CD4-positive, alpha-beta T cell (primary cell): Measurements from ENCODE around the gene DCUN1D4. TPM values are rescaled to one million over a fixed set of nuclear protein-coding genes. Genes with fewer than 3 reads are reported as not detected.
"Not testable (repeated sequence)": the region's sequence is repeated elsewhere in the genome, so short reads cannot be mapped to it uniquely, and the experiment has no call there.

ENCODE experiments used
- ATAC-seq: fragments of 200-7000 bp; cut with Tn5 transposase; one replicate; pipeline ENCODE4 v1.10.0; 2022; ENCODE audit warnings: mild to moderate bottlenecking; ENCODE audit not compliant: poor library complexity
- CTCF ChIA-PET: fragments of 350-600 bp; sonication (Branson Sonifier 250); formaldehyde crosslinking; loops from one replicate; lab custom pipeline; 2021; ENCODE audit warnings: antibody characterized with exemption, inconsistent platforms; lab: Charles Lee
- POLR2A ChIA-PET: fragments of 350-600 bp; sonication (Branson Sonifier 250); formaldehyde crosslinking; loops from one replicate; lab custom pipeline; 2021; ENCODE audit warnings: antibody characterized with exemption, inconsistent platforms; lab: Charles Lee
- DNase-seq, 14 experiments: peaks; one replicate each; pipeline ENCODE4 v3.0.0-alpha.2; 2013 to 2020; ENCODE audit warnings: mixed read lengths in 2 of 14
- H3K27ac ChIP-seq, 2 donors: one replicate each; pipeline versions ENCODE4 v1.5.1 to v1.7.0; 2013; ENCODE audit warnings: low read length in 2 of 2, low read depth in 1 of 2, mild to moderate bottlenecking in 1 of 2
- H3K27me3 ChIP-seq, 2 experiments: 1 replicate in 1 of 2; 2 replicates in 1 of 2; pipeline versions ENCODE4 v1.6.1 to v1.7.0; 2013; ENCODE audit warnings: low read length in 2 of 2, control low read depth in 1 of 2, mild to moderate bottlenecking in 1 of 2, moderate library complexity in 1 of 2; ENCODE audit not compliant: insufficient read depth in 2 of 2, control insufficient read depth in 1 of 2
- H3K36me3 ChIP-seq: one replicate; pipeline ENCODE4 v1.6.1; 2013; ENCODE audit warnings: low read length, control low read depth; ENCODE audit not compliant: insufficient read depth
- H3K4me1 ChIP-seq: one replicate; pipeline ENCODE4 v1.6.1; 2013; ENCODE audit warnings: low read length, control low read depth; ENCODE audit not compliant: insufficient read depth
- H3K4me3 ChIP-seq: one replicate; pipeline ENCODE4 v1.5.1; 2013; ENCODE audit warnings: mild to moderate bottlenecking, low read length, moderate library complexity
- H3K9me3 ChIP-seq, 2 experiments: 1 replicate in 1 of 2; 2 replicates in 1 of 2; pipeline versions ENCODE4 v1.6.1 to v1.7.0; 2013; ENCODE audit warnings: low read length in 2 of 2, mild to moderate bottlenecking in 2 of 2, control low read depth in 1 of 2, moderate library complexity in 1 of 2; ENCODE audit not compliant: control insufficient read depth in 1 of 2, insufficient read depth in 1 of 2
- H3K27ac Mint-ChIP-seq: one replicate; pipeline ENCODE4 v1.8.0; 2020; ENCODE audit warnings: mixed read lengths
- H3K27me3 Mint-ChIP-seq: one replicate; pipeline ENCODE4 v1.8.0; 2021; ENCODE audit warnings: mixed read lengths
- H3K36me3 Mint-ChIP-seq: one replicate; pipeline ENCODE4 v1.8.0; 2021; ENCODE audit warnings: low read depth, mixed read lengths
- H3K4me1 Mint-ChIP-seq: one replicate; pipeline ENCODE4 v1.8.0; 2021; ENCODE audit warnings: low read depth, mixed read lengths
- H3K4me3 Mint-ChIP-seq: one replicate; pipeline ENCODE4 v1.8.0; 2020; ENCODE audit warnings: mild to moderate bottlenecking, mixed read lengths
- H3K9me3 Mint-ChIP-seq: one replicate; pipeline ENCODE4 v1.8.0; 2020; ENCODE audit warnings: mixed read lengths
- CTCF ChIP-seq: fragments of 200-600 bp; IDR thresholded peaks from one replicate; pipeline ENCODE4 v1.8.0; 2022; ENCODE audit warnings: antibody characterized with exemption, mild to moderate bottlenecking
- intact Hi-C, 2 experiments: fragments of 100-400 bp; cut with DNase I in 1 of 2; cut with micrococcal nuclease in 1 of 2; formaldehyde crosslinking; loops; one replicate each; pipeline versions ENCODE4 v1.15.1 to v1.9.0; 2023 to 2025; cut with DNase I, micrococcal nuclease
- total RNA-seq, 174 experiments: library from RNA in 2 of 174; stranded (reverse) in 2 of 174; gene quantifications; one replicate each; pipeline ENCODE4 v1.2.3 and lab custom pipeline; 2021 to 2026

The DCUN1D4 gene
- total RNA-seq, 2 experiments from 2014 or later, result 36.2 to 39.9 TPM

GRCh38 chr4:51932261-51932660, 89.3 kb downstream of the DCUN1D4 start:
- no peak overlapping the region for H3K4me3 Mint-ChIP-seq
- CTCF ChIA-PET, result no interaction called here
- no peak for ATAC-seq
- POLR2A ChIA-PET, result no interaction called here
- no peak overlapping the region for H3K27ac ChIP-seq
- no peaks in the 10 kb centered on the region for H3K4me1 ChIP-seq
- H3K27me3 Mint-ChIP-seq, result peaks cover 24% of the 10 kb centered on the region
- no peak overlapping the region for H3K4me3 ChIP-seq
- no peak overlapping the region for H3K27ac Mint-ChIP-seq
- H3K9me3 Mint-ChIP-seq, result no peaks in the 10 kb centered on the region
- H3K27me3 ChIP-seq, result no peaks in the 10 kb centered on the region
- TF ChIP-seq CTCF, result no peak
- H3K9me3 ChIP-seq, result no peaks in the 10 kb centered on the region
- DNase-seq, result no peak
- no peaks in the 10 kb centered on the region for H3K36me3 ChIP-seq
- no peaks in the 10 kb centered on the region for H3K4me1 Mint-ChIP-seq
- intact Hi-C loops, result no loop called here
- H3K36me3 Mint-ChIP-seq, result no peaks in the 10 kb centered on the region

GRCh38 chr4:51932684-51933083, 89.7 kb downstream of the DCUN1D4 start:
- Histone ChIP-seq H3K27me3 (no peaks in the 10 kb centered on the region), H3K4me3 (no peak overlapping the region), H3K4me1 (no peaks in the 10 kb centered on the region), H3K27ac (no peak overlapping the region), H3K9me3 (no peaks in the 10 kb centered on the region), H3K36me3 (no peaks in the 10 kb centered on the region)
- DNase-seq (no peak), ATAC-seq (no peak)
- H3K4me3 Mint-ChIP-seq, result no peak overlapping the region
- H3K9me3 Mint-ChIP-seq, result no peaks in the 10 kb centered on the region
- no peak overlapping the region for H3K27ac Mint-ChIP-seq
- intact Hi-C loops, result no loop called here
- ChIA-PET CTCF (no interaction called here), POLR2A (no interaction called here)
- no peaks in the 10 kb centered on the region for H3K4me1 Mint-ChIP-seq
- peaks cover 20% of the 10 kb centered on the region for H3K27me3 Mint-ChIP-seq
- H3K36me3 Mint-ChIP-seq, result no peaks in the 10 kb centered on the region
- TF ChIP-seq CTCF, result no peak

GRCh38 chr4:51940460-51940859, 97.5 kb downstream of the DCUN1D4 start:
- CTCF ChIA-PET, H3K27ac ChIP-seq, H3K4me1 ChIP-seq, ATAC-seq, H3K36me3 Mint-ChIP-seq, H3K4me1 Mint-ChIP-seq, DNase-seq, H3K27ac Mint-ChIP-seq, H3K9me3 Mint-ChIP-seq, intact Hi-C loops, H3K27me3 Mint-ChIP-seq, H3K4me3 Mint-ChIP-seq, H3K27me3 ChIP-seq, H3K4me3 ChIP-seq, H3K9me3 ChIP-seq, POLR2A ChIA-PET, H3K36me3 ChIP-seq: not testable (repeated sequence)

GRCh38 chr4:51942108-51942832, 99.3 kb downstream of the DCUN1D4 start:
- H3K4me3 ChIP-seq, result no peak overlapping the region
- no peak overlapping the region for H3K27ac Mint-ChIP-seq
- no peak for TF ChIP-seq CTCF
- no peak for DNase-seq
- no peaks in the 10 kb centered on the region for H3K36me3 Mint-ChIP-seq
- peaks cover 2% of the 10 kb centered on the region for H3K9me3 Mint-ChIP-seq
- no peaks in the 10 kb centered on the region for H3K27me3 ChIP-seq
- peaks cover 6% of the 10 kb centered on the region for H3K27me3 Mint-ChIP-seq
- H3K27ac ChIP-seq, result no peak overlapping the region
- H3K4me3 Mint-ChIP-seq, result no peak overlapping the region
- no peaks in the 10 kb centered on the region for H3K4me1 ChIP-seq
- intact Hi-C loops, result no loop called here
- no peaks in the 10 kb centered on the region for H3K4me1 Mint-ChIP-seq
- CTCF ChIA-PET, result no interaction called here
- H3K9me3 ChIP-seq, result peaks cover 0 to 4% of the 10 kb centered on the region in 2 experiments
- no peak for ATAC-seq
- POLR2A ChIA-PET, result no interaction called here
- H3K36me3 ChIP-seq, result no peaks in the 10 kb centered on the region
